ENCODE measurements around the gene GCC1.

GCC1 gene

GRCh38 chr7:127536741-127537140, 48.7 kb downstream of the GCC1 start:
- DNase-seq: no peak

- no peak for DNase-seq
Observed at GRCh38 chr7:127536394-127536691, 49.1 kb downstream of the GCC1 start.

GRCh38 chr7:127535546-127536393, 49.6 kb downstream of the GCC1 start:
- DNase-seq: no peak

GRCh38 chr7:127534636-127535035, 50.8 kb downstream of the GCC1 start:
- DNase-seq: peak; percentile 51

- peak; percentile 20 for DNase-seq
Observed at GRCh38 chr7:127532736-127533135, 52.7 kb downstream of the GCC1 start.

- no peak for DNase-seq
Observed at GRCh38 chr7:127532151-127532550, 53.2 kb downstream of the GCC1 start.
